Panc1 (cell line): ENCODE measurements around the gene CDH13. TPM values are rescaled to one million over a fixed set of nuclear protein-coding genes. Genes with fewer than 3 reads are reported as not detected.

Experiments
- ATAC-seq: fragments of 200-7000 bp; cut with Tn5 transposase; 2 replicates; pipeline ENCODE4 v1.9.1; 2020; ENCODE audit warnings: mild to moderate bottlenecking, moderate library complexity
- BruUV-seq: library from RNA; stranded (reverse); fragments of 400-500 nt; replicated peaks from 2 replicates; lab custom pipeline; 2021; lab: Mats Ljungman, UMichigan
- CTCF ChIA-PET: fragments of 300-600 bp; sonication (Branson Sonifier 250); formaldehyde crosslinking; loops from one replicate; lab custom pipeline; 2022; ENCODE audit warnings: antibody characterized with exemption; lab: Charles Lee
- POLR2A ChIA-PET: fragments of 300-600 bp; sonication (Branson Sonifier 250); formaldehyde crosslinking; loops from one replicate; lab custom pipeline; 2022; ENCODE audit warnings: antibody characterized with exemption; lab: Charles Lee
- DNase-seq: peaks from one replicate; pipeline ENCODE4 v3.0.0-alpha.2; 2010; ENCODE audit warnings: low read depth, low spot score
- H3K27ac ChIP-seq: 2 replicates; pipeline ENCODE4 v1.5.1; 2011; ENCODE audit warnings: mild to moderate bottlenecking, low read length, inconsistent platforms
- H3K27me3 ChIP-seq: fragments of 200-500 bp; sonication (Bioruptor generic); 2 replicates; pipeline ENCODE4 v1.6.0; 2014; ENCODE audit warnings: low read length, inconsistent platforms; ENCODE audit not compliant: control insufficient read depth, insufficient read depth
- H3K36me3 ChIP-seq: fragments of 200-500 bp; sonication (Bioruptor generic); 2 replicates; pipeline ENCODE4 v1.5.1; 2014; ENCODE audit warnings: inconsistent platforms, mild to moderate bottlenecking, low read length, moderate library complexity; ENCODE audit not compliant: control insufficient read depth, insufficient read depth
- H3K4me1 ChIP-seq: 2 replicates; pipeline ENCODE4 v1.5.1; 2011; ENCODE audit warnings: inconsistent platforms, mild to moderate bottlenecking, low read length, moderate library complexity; ENCODE audit not compliant: control insufficient read depth, insufficient read depth
- H3K4me3 ChIP-seq, 2 experiments: 2 replicates each; pipeline ENCODE4 v1.5.1; 2011 to 2012; ENCODE audit warnings: low read depth in 2 of 2, low read length in 2 of 2, mild to moderate bottlenecking in 2 of 2, inconsistent platforms in 1 of 2, moderate library complexity in 1 of 2
- H3K9me3 ChIP-seq: fragments of 200-500 bp; sonication (Bioruptor generic); 2 replicates; pipeline ENCODE4 v1.5.1; 2014; ENCODE audit warnings: low read depth, mild to moderate bottlenecking, inconsistent platforms, low read length, moderate library complexity; ENCODE audit not compliant: control insufficient read depth, insufficient read depth
- CTCF ChIP-seq: fragments of 450-650 bp; IDR thresholded peaks from 2 replicates; pipeline ENCODE4 v1.5.1; 2017; ENCODE audit warnings: mild to moderate bottlenecking
- POLR2AphosphoS5 ChIP-seq: IDR thresholded peaks from 2 replicates; pipeline ENCODE4 v1.6.1; 2012; ENCODE audit warnings: mild to moderate bottlenecking, low read depth, low read length, moderate library complexity
- SIN3A ChIP-seq: IDR thresholded peaks from 2 replicates; pipeline ENCODE4 v1.6.1; 2012; ENCODE audit warnings: low read depth, mild to moderate bottlenecking, low read length, moderate library complexity, borderline replicate concordance; ENCODE audit not compliant: insufficient read depth
- TCF7L2 ChIP-seq: IDR thresholded peaks from 2 replicates; pipeline ENCODE4 v1.6.1; 2011; ENCODE audit warnings: mild to moderate bottlenecking, low read depth, low read length, inconsistent platforms
- in situ Hi-C: cut with HindIII; loops from 2 replicates; pipeline ENCODE4 v1.10.0; 2016; ENCODE audit warnings: low sequenced_read_pairs, low pct_unique_long_range_greater_than_20kb
- intact Hi-C: fragments of 100-400 bp; cut with micrococcal nuclease; formaldehyde crosslinking; loops from one replicate; pipeline ENCODE4 v1.10.0; 2022; ENCODE audit not compliant: unreplicated experiment
- total RNA-seq: library from RNA; stranded (reverse); gene quantifications from one replicate; pipeline ENCODE4 v1.2.1, GENCODE V29; 2021; ENCODE audit not compliant: unreplicated experiment
- TF ChIP-seq, protein P1 (sequence below), 2 experiments: IDR thresholded peaks; 2 replicates each; pipeline ENCODE4 v1.6.1; 2011 to 2012; ENCODE audit warnings: low read depth in 2 of 2, control low read depth in 1 of 2, low read length in 1 of 2, mild to moderate bottlenecking in 1 of 2, moderate library complexity in 1 of 2; ENCODE audit not compliant: insufficient read depth in 1 of 2

The CDH13 gene
- total RNA-seq, 1 experiment from 2014 or later = not detected

DNA sequence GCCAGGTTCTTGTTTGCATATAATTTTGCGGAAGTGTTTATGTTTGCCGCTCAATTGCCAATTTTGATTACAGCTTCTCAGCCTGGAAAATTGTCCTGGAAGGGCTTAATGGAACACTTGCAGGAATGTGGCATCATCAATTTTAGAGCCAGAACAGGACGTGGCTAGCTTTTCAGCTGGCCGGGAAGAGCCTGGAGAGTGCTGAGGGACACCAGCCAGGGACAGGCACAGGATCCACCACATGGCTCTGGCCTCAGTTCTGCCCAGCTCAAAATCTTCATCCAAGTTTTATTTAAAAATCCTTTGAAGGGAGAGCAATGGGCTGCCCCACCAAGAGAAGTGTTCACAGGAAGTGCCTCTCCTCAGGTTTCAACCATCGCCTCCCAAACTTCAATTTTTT lies 893.8 kb downstream of the CDH13 start:
- ChIA-PET CTCF (no interaction called here), POLR2A (no interaction called here)
- Histone ChIP-seq H3K9me3 (no peaks in the 10 kb centered on the region), H3K4me3 (no peak overlapping the region), H3K36me3 (no peaks in the 10 kb centered on the region), H3K27ac (no peak overlapping the region), H3K4me1 (no peaks in the 10 kb centered on the region), H3K27me3 (no peaks in the 10 kb centered on the region)
- no peak for ATAC-seq
- no peak for DNase-seq
- intact Hi-C loops (no loop called here), in situ Hi-C loops (no loop called here)
- BruUV-seq = no TSS peak
- no peak for TF ChIP-seq POLR2AphosphoS5
- no peak for TF ChIP-seq SIN3A
- TF ChIP-seq, protein P1, sequence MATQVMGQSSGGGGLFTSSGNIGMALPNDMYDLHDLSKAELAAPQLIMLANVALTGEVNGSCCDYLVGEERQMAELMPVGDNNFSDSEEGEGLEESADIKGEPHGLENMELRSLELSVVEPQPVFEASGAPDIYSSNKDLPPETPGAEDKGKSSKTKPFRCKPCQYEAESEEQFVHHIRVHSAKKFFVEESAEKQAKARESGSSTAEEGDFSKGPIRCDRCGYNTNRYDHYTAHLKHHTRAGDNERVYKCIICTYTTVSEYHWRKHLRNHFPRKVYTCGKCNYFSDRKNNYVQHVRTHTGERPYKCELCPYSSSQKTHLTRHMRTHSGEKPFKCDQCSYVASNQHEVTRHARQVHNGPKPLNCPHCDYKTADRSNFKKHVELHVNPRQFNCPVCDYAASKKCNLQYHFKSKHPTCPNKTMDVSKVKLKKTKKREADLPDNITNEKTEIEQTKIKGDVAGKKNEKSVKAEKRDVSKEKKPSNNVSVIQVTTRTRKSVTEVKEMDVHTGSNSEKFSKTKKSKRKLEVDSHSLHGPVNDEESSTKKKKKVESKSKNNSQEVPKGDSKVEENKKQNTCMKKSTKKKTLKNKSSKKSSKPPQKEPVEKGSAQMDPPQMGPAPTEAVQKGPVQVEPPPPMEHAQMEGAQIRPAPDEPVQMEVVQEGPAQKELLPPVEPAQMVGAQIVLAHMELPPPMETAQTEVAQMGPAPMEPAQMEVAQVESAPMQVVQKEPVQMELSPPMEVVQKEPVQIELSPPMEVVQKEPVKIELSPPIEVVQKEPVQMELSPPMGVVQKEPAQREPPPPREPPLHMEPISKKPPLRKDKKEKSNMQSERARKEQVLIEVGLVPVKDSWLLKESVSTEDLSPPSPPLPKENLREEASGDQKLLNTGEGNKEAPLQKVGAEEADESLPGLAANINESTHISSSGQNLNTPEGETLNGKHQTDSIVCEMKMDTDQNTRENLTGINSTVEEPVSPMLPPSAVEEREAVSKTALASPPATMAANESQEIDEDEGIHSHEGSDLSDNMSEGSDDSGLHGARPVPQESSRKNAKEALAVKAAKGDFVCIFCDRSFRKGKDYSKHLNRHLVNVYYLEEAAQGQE (IDR thresholded peaks at IDR 0.05; ENCODE audit: insufficient read depth in 1 of 2, low read depth in 2 of 2, low read length in 1 of 2) = no peak
- no peak for TF ChIP-seq TCF7L2
- TF ChIP-seq CTCF = no peak

GRCh38 chr16:83530293-83530692 lies 903.5 kb downstream of the CDH13 start:
- H3K36me3 ChIP-seq = no peaks in the 10 kb centered on the region
- no peaks in the 10 kb centered on the region for H3K9me3 ChIP-seq
- H3K4me3 ChIP-seq = no peak overlapping the region
- ChIA-PET POLR2A (no interaction called here), CTCF (no interaction called here)
- in situ Hi-C loops (no loop called here), intact Hi-C loops (no loop called here)
- no peaks in the 10 kb centered on the region; the same call in 1 of the 2 replicates for H3K27me3 ChIP-seq
- TF ChIP-seq TCF7L2 (no peak), CTCF (no peak), POLR2AphosphoS5 (no peak), SIN3A (no peak)
- TF ChIP-seq, protein P1 (IDR thresholded peaks at IDR 0.05; ENCODE audit: insufficient read depth in 1 of 2, low read depth in 2 of 2, low read length in 1 of 2) = no peak
- H3K27ac ChIP-seq = no peak overlapping the region
- ATAC-seq = no peak
- DNase-seq = no peak
- BruUV-seq = no TSS peak
- H3K4me1 ChIP-seq = no peaks in the 10 kb centered on the region
